Skeletal muscle satellite cell (primary cell): ENCODE measurements around the gene LHFPL5.

ENCODE experiments used
- H3K27me3 ChIP-seq: 2 replicates; pipeline ENCODE4 v1.7.0; 2013; ENCODE audit warnings: low read length; ENCODE audit not compliant: control insufficient read depth, insufficient read depth
- H3K36me3 ChIP-seq: 2 replicates; pipeline ENCODE4 v1.7.0; 2013; ENCODE audit warnings: mild to moderate bottlenecking, control low read depth, low read length; ENCODE audit not compliant: insufficient read depth
- H3K4me1 ChIP-seq: 2 replicates; pipeline ENCODE4 v1.7.0; 2013; ENCODE audit warnings: low read length; ENCODE audit not compliant: control insufficient read depth, insufficient read depth
- H3K4me2 ChIP-seq: 2 replicates; pipeline ENCODE4 v1.7.0; 2013; ENCODE audit warnings: mild to moderate bottlenecking, low read length
- H3K4me3 ChIP-seq: 2 replicates; pipeline ENCODE4 v1.7.0; 2013; ENCODE audit warnings: low read length
- H3K9ac ChIP-seq: 2 replicates; pipeline ENCODE4 v1.7.0; 2013; ENCODE audit warnings: mild to moderate bottlenecking, low read depth, low read length, moderate library complexity
- H3K9me3 ChIP-seq: replicated peaks from 2 replicates; pipeline ENCODE4 v1.7.0; 2013; ENCODE audit warnings: mild to moderate bottlenecking, control low read depth, low read length

Gene LHFPL5

GRCh38 chr6:35778437-35778836 lies 26.7 kb upstream of the LHFPL5 start:
- no peak overlapping the region for H3K4me2 ChIP-seq
- no peaks in the 10 kb centered on the region for H3K36me3 ChIP-seq
- no peak overlapping the region for H3K9ac ChIP-seq
- no peaks in the 10 kb centered on the region for H3K9me3 ChIP-seq
- no peak overlapping the region for H3K4me3 ChIP-seq
- H3K27me3 ChIP-seq, result peaks cover 72% of the 10 kb centered on the region
- H3K4me1 ChIP-seq, result peaks cover 3% of the 10 kb centered on the region

DNA sequence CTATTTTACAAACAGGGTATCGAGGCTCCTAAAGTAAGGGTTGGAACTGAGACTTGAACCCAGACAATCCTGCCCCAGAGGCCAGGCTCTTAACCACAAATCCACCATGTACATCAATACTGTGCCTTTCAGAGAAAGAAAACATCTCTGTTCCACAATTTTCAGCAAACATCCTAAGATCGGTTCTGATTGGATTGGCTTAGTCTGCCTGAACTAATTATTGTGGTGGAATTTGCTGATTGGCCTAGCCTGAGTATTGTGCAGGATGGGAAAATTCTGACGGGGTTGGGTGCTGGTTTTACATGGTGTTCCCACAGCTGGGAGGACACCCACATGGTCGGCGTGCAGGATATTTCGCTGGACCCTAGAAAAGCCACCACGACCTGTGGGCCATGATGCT lies 24.4 kb upstream of the LHFPL5 start, which contains the start of gene CLPSL1:
Gene CLPSL1, plus strand, starts transcription at position 301 of the 400 bp plus-strand sequence. Its CDS starts 92 bp downstream, at position 393.
- Histone ChIP-seq H3K4me1 (peaks cover 3% of the 10 kb centered on the region), H3K27me3 (peaks cover 67% of the 10 kb centered on the region), H3K9me3 (no peaks in the 10 kb centered on the region), H3K4me2 (no peak within 1 kb of the TSS), H3K36me3 (no peaks in the 10 kb centered on the region), H3K9ac (no peak within 1 kb of the TSS), H3K4me3 (no peak within 1 kb of the TSS)

DNA sequence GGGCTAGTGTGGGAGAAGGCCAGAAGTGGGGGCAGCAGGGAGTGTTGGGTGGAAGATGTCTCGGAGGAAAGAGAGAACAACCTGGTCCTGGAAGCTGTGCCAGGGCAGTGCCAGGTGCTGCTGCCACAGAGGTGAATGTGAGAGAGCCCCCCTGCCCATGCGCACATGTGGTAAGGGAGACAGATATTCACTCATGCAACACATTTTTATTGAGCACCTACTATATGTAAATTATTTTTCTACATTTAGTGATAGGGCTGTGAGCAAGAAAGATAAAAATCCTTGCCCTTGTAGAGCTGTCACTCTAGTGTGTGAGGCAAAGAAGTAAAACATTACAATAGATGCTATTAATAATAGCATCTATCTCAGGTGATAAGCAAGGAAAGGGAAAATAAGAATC lies 23.9 kb upstream of the LHFPL5 start:
- no peaks in the 10 kb centered on the region for H3K36me3 ChIP-seq
- H3K4me1 ChIP-seq, result peaks cover 3% of the 10 kb centered on the region
- no peak overlapping the region for H3K4me3 ChIP-seq
- no peak overlapping the region for H3K4me2 ChIP-seq
- H3K9me3 ChIP-seq, result no peaks in the 10 kb centered on the region
- no peak overlapping the region for H3K9ac ChIP-seq
- H3K27me3 ChIP-seq, result peaks cover 66% of the 10 kb centered on the region

DNA sequence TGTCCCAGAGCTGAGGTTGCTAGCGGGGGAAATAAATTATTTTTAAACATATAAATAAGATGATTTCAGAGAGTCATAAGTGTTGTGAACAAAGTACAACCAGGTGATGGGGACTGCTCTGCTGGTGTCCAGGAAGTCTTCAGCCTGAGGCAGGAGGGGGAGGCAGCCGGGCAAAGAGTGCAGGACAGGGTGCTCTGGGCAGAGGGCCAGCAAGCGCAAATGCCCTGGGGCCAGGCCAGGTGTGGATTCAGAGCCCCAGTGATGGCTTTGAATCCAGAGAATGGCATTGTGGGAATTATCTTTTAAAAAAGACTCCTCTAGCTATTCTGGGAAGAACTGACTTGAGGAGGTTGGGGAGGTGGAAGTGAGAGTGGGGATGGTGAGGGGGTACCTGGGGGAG lies 22.7 kb upstream of the LHFPL5 start:
- peaks cover 67% of the 10 kb centered on the region for H3K27me3 ChIP-seq
- H3K4me1 ChIP-seq, result no peaks in the 10 kb centered on the region
- H3K36me3 ChIP-seq, result no peaks in the 10 kb centered on the region
- H3K4me2 ChIP-seq, result no peak overlapping the region
- H3K4me3 ChIP-seq, result no peak overlapping the region
- H3K9me3 ChIP-seq, result no peaks in the 10 kb centered on the region
- no peak overlapping the region for H3K9ac ChIP-seq

- H3K9ac ChIP-seq, result no peak overlapping the region
- no peaks in the 10 kb centered on the region for H3K9me3 ChIP-seq
- H3K27me3 ChIP-seq, result peaks cover 73% of the 10 kb centered on the region
- H3K4me2 ChIP-seq, result no peak overlapping the region
- H3K36me3 ChIP-seq, result no peaks in the 10 kb centered on the region
- H3K4me3 ChIP-seq, result no peak overlapping the region
- no peaks in the 10 kb centered on the region for H3K4me1 ChIP-seq
Measured at GRCh38 chr6:35784200-35784599, 21.0 kb upstream of the LHFPL5 start.

GRCh38 chr6:35786272-35786671 lies 18.9 kb upstream of the LHFPL5 start:
- Histone ChIP-seq H3K27me3 (peaks cover 75% of the 10 kb centered on the region), H3K4me3 (no peak overlapping the region), H3K9me3 (no peaks in the 10 kb centered on the region), H3K9ac (no peak overlapping the region), H3K4me2 (no peak overlapping the region), H3K36me3 (no peaks in the 10 kb centered on the region), H3K4me1 (no peaks in the 10 kb centered on the region)

DNA sequence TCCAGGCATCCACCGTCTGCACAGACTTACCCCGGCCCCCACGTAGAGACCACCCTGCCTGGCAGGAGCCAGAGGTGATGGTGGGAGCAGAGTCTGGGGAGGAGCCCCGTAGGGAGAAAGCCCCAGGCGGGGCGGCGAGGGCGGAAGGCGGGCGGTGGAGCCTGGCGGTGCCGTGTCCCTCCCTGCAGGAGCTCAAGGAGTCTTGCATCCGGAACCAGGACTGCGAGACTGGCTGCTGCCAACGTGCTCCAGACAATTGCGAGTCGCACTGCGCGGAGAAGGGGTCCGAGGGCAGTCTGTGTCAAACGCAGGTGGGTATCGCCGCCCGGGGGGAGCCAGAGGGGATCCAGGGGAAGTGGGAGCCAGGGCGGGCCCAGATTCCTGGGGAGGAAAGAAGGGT lies 18.3 kb upstream of the LHFPL5 start:
- Histone ChIP-seq H3K27me3 (peaks cover 73% of the 10 kb centered on the region), H3K9ac (no peak overlapping the region), H3K36me3 (no peaks in the 10 kb centered on the region), H3K4me3 (no peak overlapping the region), H3K4me1 (no peaks in the 10 kb centered on the region), H3K4me2 (no peak overlapping the region), H3K9me3 (no peaks in the 10 kb centered on the region)

GRCh38 chr6:35787266-35788218 lies 17.6 kb upstream of the LHFPL5 start:
- Histone ChIP-seq H3K4me1 (no peaks in the 10 kb centered on the region), H3K9me3 (no peaks in the 10 kb centered on the region), H3K27me3 (peaks cover 72% of the 10 kb centered on the region), H3K4me2 (no peak overlapping the region), H3K36me3 (no peaks in the 10 kb centered on the region), H3K9ac (no peak overlapping the region), H3K4me3 (no peak overlapping the region)

GRCh38 chr6:35788423-35788982 lies 16.6 kb upstream of the LHFPL5 start:
- Histone ChIP-seq H3K4me2 (no peak overlapping the region), H3K27me3 (peaks cover 79% of the 10 kb centered on the region), H3K36me3 (no peaks in the 10 kb centered on the region), H3K9me3 (no peaks in the 10 kb centered on the region), H3K9ac (no peak overlapping the region), H3K4me1 (no peaks in the 10 kb centered on the region), H3K4me3 (no peak overlapping the region)

DNA sequence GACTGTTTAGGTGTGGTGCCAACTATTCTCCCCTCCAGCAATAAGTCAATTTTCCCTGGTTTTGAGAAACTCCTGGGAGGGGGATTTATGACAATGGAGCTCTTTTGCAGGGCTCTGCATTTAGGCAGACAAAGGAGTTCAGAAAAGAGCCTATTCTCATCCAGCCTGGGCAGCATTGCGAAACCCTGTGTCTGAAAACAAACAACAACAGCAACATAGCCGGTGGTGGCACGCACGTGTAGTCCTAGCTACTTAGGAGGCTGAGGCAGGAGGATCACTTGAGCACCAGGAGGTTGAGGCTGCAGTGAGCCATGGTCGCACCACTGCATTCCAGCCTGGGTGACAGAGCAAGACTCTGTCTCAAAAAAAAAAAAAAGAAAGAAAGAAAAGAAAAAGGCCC lies 14.5 kb upstream of the LHFPL5 start:
- H3K4me3 ChIP-seq, result no peak overlapping the region
- no peaks in the 10 kb centered on the region for H3K9me3 ChIP-seq
- H3K36me3 ChIP-seq, result no peaks in the 10 kb centered on the region
- H3K27me3 ChIP-seq, result peaks cover 83% of the 10 kb centered on the region
- H3K4me1 ChIP-seq, result no peaks in the 10 kb centered on the region
- no peak overlapping the region for H3K4me2 ChIP-seq
- no peak overlapping the region for H3K9ac ChIP-seq

DNA sequence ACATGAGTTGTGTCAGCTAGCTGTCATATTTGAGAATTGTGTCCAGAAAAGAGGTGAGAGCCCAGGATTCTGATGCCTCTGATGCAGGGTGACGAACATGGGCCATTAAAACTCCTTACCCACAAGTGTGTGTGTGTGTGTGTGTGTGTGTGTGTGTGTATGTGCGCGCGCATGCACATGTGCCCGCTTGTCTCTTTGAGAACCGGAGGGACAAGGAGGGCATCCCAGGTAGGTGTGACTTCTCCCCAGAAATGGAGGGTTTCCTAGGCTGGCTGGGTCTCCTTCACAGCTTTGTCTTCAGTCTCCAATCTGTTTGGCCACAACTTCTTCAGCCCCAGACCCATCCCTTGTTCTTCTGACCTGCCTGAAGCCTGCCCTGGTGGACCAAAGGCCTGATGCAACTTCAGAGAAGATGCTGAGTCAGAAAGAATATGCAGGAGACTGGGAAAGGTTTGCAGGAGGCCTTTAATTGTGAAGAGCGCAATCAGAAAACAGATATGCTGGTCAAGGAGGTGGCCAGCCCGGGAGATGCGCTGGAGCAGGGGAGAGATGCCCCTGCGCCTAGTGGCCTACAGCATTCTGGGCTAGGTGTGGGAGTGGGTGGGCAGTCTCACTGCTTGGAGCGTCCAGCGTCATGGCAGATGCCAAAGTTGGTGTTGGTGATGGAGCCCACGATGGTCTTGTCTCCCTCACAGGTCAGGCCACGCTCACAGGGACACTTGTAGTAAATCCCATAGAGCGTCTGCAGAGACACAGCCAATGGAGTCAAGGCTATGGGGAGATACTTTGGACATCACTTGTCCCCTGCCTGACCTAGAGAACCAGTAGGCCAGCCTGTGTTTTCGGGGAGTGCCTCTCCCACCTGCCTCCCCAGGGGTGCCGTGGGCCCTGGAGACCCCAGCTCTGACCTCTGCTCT lies 10.4 kb upstream of the LHFPL5 start:
- Histone ChIP-seq H3K4me1 (no peaks in the 10 kb centered on the region), H3K27me3 (peaks cover 66% of the 10 kb centered on the region), H3K9ac (no peak overlapping the region), H3K9me3 (no peaks in the 10 kb centered on the region), H3K4me2 (no peak overlapping the region), H3K36me3 (no peaks in the 10 kb centered on the region), H3K4me3 (no peak overlapping the region)
